GM19463 (cell line): ENCODE measurements around the gene ATCAY.
"Not testable (repeated sequence)": the region's sequence is repeated elsewhere in the genome, so short reads cannot be mapped to it uniquely, and the experiment has no call there.

Experiments
- ATAC-seq: cut with Tn5 transposase; IDR thresholded peaks from one replicate; pipeline ENCODE4 v1.9.1; 2021; ENCODE audit warnings: mild to moderate bottlenecking, moderate library complexity; ENCODE audit not compliant: unreplicated experiment

ATCAY gene

GRCh38 chr19:3855320-3855719 is 25.2 kb upstream of the ATCAY start:
- ATAC-seq = no peak

GRCh38 chr19:3857449-3858003 is 23.0 kb upstream of the ATCAY start:
- no peak for ATAC-seq

DNA sequence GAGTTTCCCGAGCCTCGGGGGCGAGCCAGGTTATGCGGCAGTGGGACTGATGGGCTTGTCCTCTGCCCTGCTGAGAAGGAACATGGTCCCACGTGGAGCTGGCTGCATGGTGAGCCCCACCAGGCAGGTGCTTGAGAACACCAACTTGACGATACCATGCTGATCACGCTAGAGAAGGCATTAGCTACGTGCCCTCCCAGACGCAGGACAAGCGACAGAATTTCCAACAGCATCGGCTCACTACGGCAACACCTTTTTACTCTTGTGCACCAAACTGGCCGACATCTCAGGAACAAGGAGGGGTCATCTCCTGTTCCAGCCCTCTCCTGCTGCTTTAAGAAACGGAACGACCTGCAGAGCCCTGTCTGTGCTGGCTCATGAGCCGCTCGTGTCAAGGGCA is 20.0 kb upstream of the ATCAY start:
- ATAC-seq = no peak

GRCh38 chr19:3862826-3863500 is 17.5 kb upstream of the ATCAY start:
- no peak for ATAC-seq

- no peak for ATAC-seq
Measured at GRCh38 chr19:3863648-3864047, 16.8 kb upstream of the ATCAY start.

DNA sequence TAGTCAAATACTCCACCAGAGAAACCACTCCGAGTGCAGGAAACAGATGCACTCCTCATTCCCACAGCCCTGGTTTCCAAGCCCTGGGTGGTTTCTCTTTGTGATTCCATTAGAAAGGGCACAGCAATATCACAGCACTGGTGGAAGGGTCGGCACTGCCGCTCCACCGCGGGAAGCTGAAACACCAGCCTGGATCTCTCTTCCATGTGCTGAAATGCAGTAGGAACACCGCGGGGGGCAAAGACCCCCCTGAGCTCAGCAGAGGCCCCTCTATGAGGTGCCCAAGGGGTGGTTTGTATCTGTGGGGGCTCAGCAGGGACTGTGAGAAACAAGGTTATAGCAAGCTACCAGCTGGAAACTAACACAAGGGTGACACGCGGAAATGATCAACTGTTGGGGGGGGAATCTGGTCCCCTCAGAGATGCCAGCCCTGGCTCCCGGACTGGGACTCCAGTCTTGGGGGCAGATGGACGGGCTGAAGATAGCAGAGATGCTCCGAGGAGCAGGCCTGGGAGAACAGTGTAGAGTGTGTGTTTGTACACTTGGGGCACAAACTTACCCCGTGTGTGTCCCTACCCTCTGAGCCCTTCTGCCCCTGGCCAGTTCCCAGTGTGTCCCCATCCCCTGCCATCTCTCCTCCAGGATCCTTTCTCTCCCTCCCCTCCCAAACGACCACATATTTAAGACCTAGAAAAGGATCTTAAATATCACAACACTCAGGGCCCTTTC is 13.4 kb upstream of the ATCAY start:
- ATAC-seq = no peak

GRCh38 chr19:3867971-3868769 is 12.3 kb upstream of the ATCAY start:
- no peak for ATAC-seq

DNA sequence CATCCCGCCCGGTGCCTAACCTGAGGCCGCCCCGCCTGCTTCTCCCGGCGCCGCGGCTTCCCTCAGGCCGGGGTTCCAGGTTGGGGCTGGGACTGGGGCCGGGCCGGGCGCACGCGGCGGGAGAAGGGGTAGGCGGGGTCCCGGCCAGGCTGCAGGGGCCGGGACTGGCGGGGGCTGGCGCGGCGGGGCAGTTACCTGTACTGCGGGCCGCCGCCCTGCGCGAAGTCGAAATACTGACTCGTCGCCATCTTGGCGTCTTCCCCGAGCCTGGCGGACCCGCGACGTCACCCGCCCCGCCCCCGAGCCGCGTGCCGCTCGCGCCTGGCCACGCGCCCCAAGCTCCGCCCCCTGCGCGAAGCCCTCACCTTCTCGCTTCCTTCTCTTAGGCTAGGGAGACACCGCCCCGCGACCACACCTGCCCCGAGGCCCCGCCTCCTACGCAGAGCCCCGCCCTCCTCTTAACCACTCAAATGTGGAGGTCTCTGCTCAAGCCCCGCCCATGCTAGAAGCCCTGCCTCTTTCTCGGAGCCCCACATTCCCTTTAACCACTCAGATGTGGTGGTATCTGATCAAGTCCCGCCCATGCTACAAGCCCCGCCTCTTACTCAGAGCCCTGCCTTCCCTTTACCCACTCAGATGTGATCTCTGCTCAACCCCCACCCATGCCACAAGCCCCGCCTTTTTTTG is 11.6 kb upstream of the ATCAY start, which contains the start of gene ZFR2:
TSS of gene ZFR2 (minus strand) at position 269 of the 687 bp plus-strand sequence. CDS start at position 248, 21 bp downstream.
- no peak for ATAC-seq

GRCh38 chr19:3873151-3873550 is 7.3 kb upstream of the ATCAY start:
- ATAC-seq = no peak

DNA sequence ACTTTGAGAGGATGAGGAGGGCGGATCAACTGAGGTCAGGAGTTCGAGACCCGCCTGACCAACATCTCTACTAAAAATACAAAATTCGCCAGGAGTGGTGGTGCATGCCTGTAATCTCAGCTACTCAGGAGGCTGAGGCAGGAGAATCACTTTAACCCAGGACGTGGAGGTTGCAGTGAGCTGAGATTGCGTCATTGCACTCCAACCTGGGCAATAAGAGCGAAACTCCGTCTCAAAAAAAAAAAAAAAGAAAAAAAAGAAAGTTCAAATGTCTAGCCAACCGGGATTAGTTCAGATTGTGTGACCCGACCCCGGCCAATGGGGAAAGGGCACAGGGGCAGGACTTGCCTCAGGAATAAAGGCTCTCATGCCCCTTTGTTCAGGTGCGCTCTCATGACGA is 5.8 kb upstream of the ATCAY start:
- ATAC-seq = not testable (repeated sequence)

GRCh38 chr19:3879656-3880055 is 829 bp upstream of the ATCAY start:
- no peak for ATAC-seq

DNA sequence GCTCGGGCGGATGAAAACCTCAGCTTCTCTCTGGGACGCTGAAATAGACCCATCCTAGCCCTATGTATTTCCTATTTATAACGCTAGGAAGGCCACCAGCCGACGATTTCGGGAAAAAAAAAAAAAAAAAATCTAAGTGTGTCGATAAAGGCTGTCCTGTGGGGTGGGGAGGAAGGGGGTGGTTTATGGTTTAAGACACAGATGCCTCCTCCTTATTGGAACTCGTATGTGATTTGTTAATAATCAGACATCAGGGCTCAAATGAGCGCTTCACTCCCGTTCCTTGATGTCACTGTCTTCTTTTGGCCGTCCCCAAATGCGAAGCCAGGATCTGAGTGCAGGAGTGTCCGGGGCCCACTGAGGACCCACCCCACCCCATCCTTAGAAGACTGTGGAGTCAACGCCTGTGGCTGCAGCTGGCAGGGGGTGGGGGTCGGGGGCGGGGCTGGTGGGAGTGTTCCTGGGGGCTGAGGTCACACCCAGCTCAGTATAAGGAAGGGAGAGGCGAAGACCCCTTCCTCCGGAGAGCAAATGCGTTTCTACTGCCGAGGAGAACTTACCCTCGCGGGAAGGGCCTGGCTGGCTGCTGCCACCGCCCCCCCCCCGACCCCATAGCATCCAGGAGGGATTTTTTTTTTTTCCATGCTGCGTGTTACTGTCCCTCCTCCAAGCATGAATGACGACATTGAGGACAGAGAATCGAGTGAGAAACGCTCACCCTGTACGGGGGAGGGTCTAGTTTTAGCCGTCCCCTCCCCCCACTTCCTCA is 971 bp downstream of the ATCAY start:
- ATAC-seq = no peak

DNA sequence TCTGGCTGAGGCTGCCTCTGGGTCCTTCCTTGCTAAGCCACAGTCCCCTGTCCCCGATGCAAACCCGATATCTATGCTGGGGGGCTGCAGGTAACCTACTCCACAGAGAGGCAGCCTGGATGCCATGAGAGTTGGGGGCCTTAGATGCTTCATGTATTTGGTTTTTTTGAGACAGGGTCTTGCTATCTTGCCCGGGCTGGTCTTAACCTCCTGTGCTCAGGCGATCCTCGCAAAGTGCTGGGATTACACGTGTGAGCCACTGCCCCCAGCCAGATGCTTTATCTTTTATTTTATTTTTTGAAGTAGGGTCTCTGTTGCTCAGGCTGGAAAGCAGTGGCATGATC is 1.5 kb downstream of the ATCAY start:
- ATAC-seq = no peak

DNA sequence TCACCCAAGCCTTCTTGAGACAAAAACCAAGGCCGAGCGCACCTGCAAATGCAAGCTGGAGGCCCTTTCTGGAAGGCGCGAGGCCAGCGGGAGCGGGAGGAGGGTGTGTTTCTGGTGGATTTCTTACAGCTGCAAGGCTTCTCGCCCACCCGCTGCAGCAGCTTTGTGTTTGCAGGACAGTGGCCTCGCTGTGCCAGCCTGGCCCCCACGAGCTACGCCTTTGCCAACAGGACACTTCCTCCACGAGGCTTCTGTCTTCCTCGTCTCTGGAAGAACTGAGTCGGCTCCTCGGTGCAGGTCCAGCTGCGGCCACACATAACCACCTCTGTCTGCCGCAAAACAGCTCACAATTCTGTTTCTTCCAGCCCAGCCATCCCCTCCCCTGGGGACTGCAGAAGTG is 10.1 kb downstream of the ATCAY start:
- ATAC-seq = no peak

- ATAC-seq = no peak
Measured at GRCh38 chr19:3893509-3894179, 13.2 kb downstream of the ATCAY start.

DNA sequence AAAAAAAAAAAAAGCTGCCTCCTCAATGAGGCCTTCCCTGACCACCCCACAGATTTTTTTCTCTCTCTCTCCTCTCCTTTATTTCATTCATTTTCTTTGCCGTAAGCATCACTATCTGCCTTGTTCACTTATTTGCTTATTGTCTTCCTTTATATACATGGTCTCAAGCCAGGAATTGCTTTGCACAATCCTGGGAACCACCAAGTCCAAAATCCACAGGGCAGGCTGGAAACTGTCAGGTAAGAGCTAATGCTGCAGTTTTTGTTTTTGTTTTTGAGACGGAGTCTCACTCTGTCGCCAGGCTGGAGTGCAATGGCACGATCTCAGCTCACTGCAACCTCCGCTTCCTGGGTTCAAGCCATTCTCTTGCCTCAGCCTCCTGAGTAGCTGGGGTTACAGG is 14.5 kb downstream of the ATCAY start:
- not testable (repeated sequence) for ATAC-seq

DNA sequence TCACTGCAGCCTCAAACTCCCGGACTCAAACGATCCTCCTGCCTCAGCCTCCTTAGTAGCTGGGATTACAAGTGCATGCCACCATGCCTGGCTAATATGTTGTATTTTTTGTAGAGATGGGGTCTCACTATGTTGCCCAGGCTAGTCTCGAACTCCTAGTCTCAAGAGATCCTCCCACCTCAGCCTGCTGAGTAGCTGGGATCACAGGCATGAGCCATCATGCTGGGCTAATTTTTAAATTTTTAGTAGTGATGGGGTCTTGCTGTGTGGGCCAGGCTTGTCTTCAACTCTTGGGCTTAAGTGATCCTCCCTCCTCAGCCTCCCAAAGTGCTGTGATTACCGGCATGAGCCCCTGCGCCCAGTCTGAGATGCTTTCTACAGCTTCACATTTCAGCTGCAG is 15.3 kb downstream of the ATCAY start:
- ATAC-seq = no peak

DNA sequence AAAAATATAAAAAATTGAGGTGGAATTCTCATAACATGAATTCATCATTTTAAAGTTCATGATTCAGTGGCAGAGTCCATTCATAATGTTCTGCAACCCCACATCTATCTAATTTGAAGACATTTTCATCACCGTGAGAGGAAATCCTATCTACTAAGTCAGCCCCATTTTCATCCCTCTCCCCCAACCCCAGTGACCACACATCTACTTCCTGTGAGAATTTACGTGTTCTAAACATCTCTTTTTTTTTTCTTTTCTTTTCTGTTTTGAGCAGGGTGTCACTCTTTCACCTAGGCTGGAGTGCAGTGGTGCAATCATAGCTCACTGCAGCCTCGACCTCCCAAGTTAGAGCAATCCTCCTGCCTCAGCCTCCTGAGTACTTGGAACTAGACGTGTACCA is 17.5 kb downstream of the ATCAY start:
- ATAC-seq = no peak

- ATAC-seq = no peak
Measured at GRCh38 chr19:3898426-3898825, 17.9 kb downstream of the ATCAY start.
